Anterior cingulate cortex (tissue), 58 donors: Measurements from ENCODE around the gene ZSCAN5B.
"Not testable (repeated sequence)": the region's sequence is repeated elsewhere in the genome, so short reads cannot be mapped to it uniquely, and the experiment has no call there.

Experiments
- DNase-seq, 58 donors: peaks; one replicate each; lab custom pipeline; 2025; lab: John Stamatoyannopoulos, UW

The ZSCAN5B gene

GRCh38 chr19:56148955-56149655, 48.5 kb downstream of the ZSCAN5B start:
- not testable (repeated sequence) for DNase-seq

- DNase-seq = no peak
Measured at GRCh38 chr19:56148096-56148495, 49.5 kb downstream of the ZSCAN5B start.

GRCh38 chr19:56147307-56147706, 50.3 kb downstream of the ZSCAN5B start:
- no peak for DNase-seq

- DNase-seq = no peak
Measured at GRCh38 chr19:56146904-56147303, 50.7 kb downstream of the ZSCAN5B start.

- no peak for DNase-seq
Measured at GRCh38 chr19:56145698-56146097, 51.9 kb downstream of the ZSCAN5B start.

- no peak for DNase-seq
Measured at GRCh38 chr19:56144831-56145230, 52.8 kb downstream of the ZSCAN5B start.

- DNase-seq = no peak
Measured at GRCh38 chr19:56144376-56144775, 53.2 kb downstream of the ZSCAN5B start.

- no peak for DNase-seq
Measured at GRCh38 chr19:56142897-56143434, 54.6 kb downstream of the ZSCAN5B start.

- DNase-seq = no peak
Measured at GRCh38 chr19:56142087-56142787, 55.3 kb downstream of the ZSCAN5B start.

GRCh38 chr19:56141417-56141993, 56.1 kb downstream of the ZSCAN5B start:
- DNase-seq = peak in 2 of 58 donors; percentile 11 to 12

- DNase-seq = peak; percentile 96 to 100 (median 99)
Measured at GRCh38 chr19:56140583-56141416, 56.8 kb downstream of the ZSCAN5B start, which contains the start of gene ZNF444. Gene ZNF444, plus strand, starts transcription at chr19:56141287. Its CDS starts 5,625 bp downstream, at chr19:56146912.

- DNase-seq = no peak
Measured at GRCh38 chr19:56139847-56140582, 57.6 kb downstream of the ZSCAN5B start.
